ENCODE measurements around the gene DCDC2C.

Gene DCDC2C

GRCh38 chr2:3876221-3876620 is 172.8 kb downstream of the DCDC2C start:
- in situ Hi-C loops (cut with MboI; ENCODE audit: low sequenced_read_pairs), result no loop called here

- in situ Hi-C loops (cut with MboI; ENCODE audit: low sequenced_read_pairs), result no loop called here
Measured at GRCh38 chr2:3876685-3877084, 173.3 kb downstream of the DCDC2C start.

GRCh38 chr2:3885629-3886628 is 182.6 kb downstream of the DCDC2C start:
- in situ Hi-C loops (cut with MboI; ENCODE audit: low sequenced_read_pairs), result no loop called here

GRCh38 chr2:3895021-3895420 is 191.6 kb downstream of the DCDC2C start:
- in situ Hi-C loops (cut with MboI; ENCODE audit: low sequenced_read_pairs), result no loop called here
